Esophagus muscularis mucosa (tissue), 4 donors: Measurements from ENCODE around the gene TBC1D22A.

Source experiments
- CTCF ChIP-seq, 3 experiments: fragments of 200-600 bp in 2 of 3; fragments of 450-650 bp in 1 of 3; sonication (generic) in 2 of 3; IDR thresholded peaks; one replicate each; pipeline ENCODE4 v1.5.1; 2017 to 2019; ENCODE audit warnings: antibody characterized with exemption in 3 of 3, mild to moderate bottlenecking in 2 of 3, moderate library complexity in 1 of 3
- EP300 ChIP-seq: sonication (generic); formaldehyde crosslinking; IDR thresholded peaks from one replicate; pipeline ENCODE4 v1.6.1; 2017; ENCODE audit warnings: antibody characterized with exemption
- POLR2A ChIP-seq: fragments of 450-650 bp; IDR thresholded peaks from one replicate; pipeline ENCODE4 v1.6.1; 2017; ENCODE audit warnings: antibody characterized with exemption, moderate library complexity, mild to moderate bottlenecking, low read depth
- POLR2AphosphoS5 ChIP-seq, 2 donors: sonication (generic); formaldehyde crosslinking; IDR thresholded peaks; one replicate each; pipeline ENCODE4 v1.6.1; 2017; ENCODE audit warnings: antibody characterized with exemption in 2 of 2

GRCh38 chr22:46723882-46724281 is 38.6 kb upstream of the TBC1D22A start:
- TF ChIP-seq CTCF (IDR thresholded peaks at IDR 0.05) (no peak), POLR2A (no peak), POLR2AphosphoS5 (IDR thresholded peaks at IDR 0.05) (no peak), EP300 (no peak)
